ENCODE results near the gene GLB1L2.

The GLB1L2 gene

DNA sequence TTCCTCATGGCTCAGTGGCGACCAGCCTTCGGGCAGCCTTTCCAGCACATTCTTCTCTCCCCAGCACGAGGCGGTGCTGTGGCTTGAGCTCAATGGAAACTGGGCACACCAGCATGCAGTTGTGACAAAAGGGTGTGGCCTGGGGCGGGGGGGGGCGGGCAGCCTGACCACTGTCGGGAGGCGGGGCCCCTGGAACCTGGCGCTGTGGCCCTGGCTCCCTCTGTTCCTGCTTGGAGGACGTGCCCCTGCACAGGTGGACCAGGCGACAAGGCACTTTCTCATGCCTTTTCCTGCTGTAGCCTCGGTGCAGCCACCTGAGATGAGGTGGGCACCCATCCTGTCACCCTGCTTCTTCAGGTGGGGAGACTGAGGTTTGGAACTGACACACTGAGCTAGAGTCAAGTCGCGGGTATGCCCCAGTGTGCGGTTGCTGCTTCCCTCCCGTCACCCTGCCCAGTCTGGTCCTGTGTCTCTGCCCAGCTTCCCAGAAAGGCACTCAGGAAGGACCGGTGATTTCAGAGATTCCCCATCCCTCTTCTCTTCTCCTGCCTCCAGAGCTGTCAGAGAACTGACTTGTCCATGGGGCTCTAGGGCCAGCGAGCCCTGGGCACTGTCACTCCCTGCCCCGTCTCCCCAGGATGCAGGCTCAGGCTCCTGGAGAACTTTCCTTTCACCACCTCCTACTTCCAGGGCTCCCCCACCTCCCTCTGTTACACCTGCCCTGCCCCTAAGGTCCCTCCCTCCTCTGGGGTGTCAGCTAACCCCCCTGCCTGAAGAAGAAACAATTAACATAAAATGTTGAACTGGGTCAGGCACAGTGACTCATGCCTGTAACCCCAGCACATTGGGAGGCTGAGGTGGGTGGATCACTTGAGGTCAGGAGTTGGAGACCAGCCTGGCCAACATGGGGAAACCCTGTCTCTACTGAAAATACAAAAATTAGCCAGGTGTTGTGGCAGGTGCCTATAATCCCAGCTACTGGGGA is 70.3 kb downstream of the GLB1L2 start:
- H3K27ac ChIP-seq (replicated peaks): no peak overlapping the region
- H3K27me3 ChIP-seq (ENCODE audit: insufficient read depth, poor library complexity, severe bottlenecking): no peaks in the 10 kb centered on the region
- H3K4me3 ChIP-seq (replicated peaks; ENCODE audit: insufficient read depth, low read length): no peak overlapping the region
- no peak for DNase-seq (ENCODE audit: low read depth in 1 of 2, low spot score in 1 of 2)
- TF ChIP-seq REST (IDR thresholded peaks at IDR 0.05; ENCODE audit: insufficient replicate concordance, low read depth): no peak

DNA sequence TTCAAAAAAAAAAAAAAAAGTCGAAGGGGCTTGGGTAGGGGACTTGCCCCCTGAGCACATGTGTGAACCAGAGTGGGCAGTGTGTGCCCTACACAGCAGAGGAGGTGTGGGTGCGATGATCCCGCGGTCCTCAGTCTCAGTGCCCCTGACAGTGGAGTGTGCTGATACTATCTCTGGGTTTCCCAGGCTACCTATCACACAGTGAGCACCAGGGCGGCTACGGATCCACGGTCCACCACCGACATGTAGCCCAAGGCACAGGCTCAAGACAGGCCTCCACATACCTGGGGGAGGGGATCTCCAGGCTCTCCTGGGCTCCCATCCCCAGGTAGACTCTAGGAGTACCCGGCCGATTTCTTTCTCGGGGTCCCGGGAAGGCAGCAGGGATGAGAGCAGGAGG is 71.1 kb downstream of the GLB1L2 start:
- no peak for DNase-seq (ENCODE audit: low read depth in 1 of 2, low spot score in 1 of 2)
- H3K27ac ChIP-seq (replicated peaks): no peak overlapping the region
- TF ChIP-seq REST (IDR thresholded peaks at IDR 0.05; ENCODE audit: insufficient replicate concordance, low read depth): no peak
- no peak for TF ChIP-seq CTCF (IDR thresholded peaks at IDR 0.05; ENCODE audit: insufficient read depth, low read length)
- no peak for TF ChIP-seq GABPA (IDR thresholded peaks at IDR 0.05; ENCODE audit: low read depth)
- TF ChIP-seq SPI1 (IDR thresholded peaks at IDR 0.05; ENCODE audit: borderline replicate concordance, low read depth): no peak
- no peak for TF ChIP-seq POLR2AphosphoS5 (IDR thresholded peaks at IDR 0.05; ENCODE audit: low read depth)
- H3K4me3 ChIP-seq (replicated peaks; ENCODE audit: insufficient read depth, low read length): no peak overlapping the region
- H3K27me3 ChIP-seq (ENCODE audit: insufficient read depth, poor library complexity, severe bottlenecking): no peaks in the 10 kb centered on the region

GRCh38 chr11:134404575-134405341 is 73.0 kb downstream of the GLB1L2 start:
- H3K4me3 ChIP-seq (replicated peaks; ENCODE audit: insufficient read depth, low read length): no peak overlapping the region
- TF ChIP-seq GABPA (IDR thresholded peaks at IDR 0.05; ENCODE audit: low read depth) (no peak), CTCF (IDR thresholded peaks at IDR 0.05; ENCODE audit: insufficient read depth, low read length) (no peak), POLR2AphosphoS5 (IDR thresholded peaks at IDR 0.05; ENCODE audit: low read depth) (no peak), REST (IDR thresholded peaks at IDR 0.05; ENCODE audit: insufficient replicate concordance, low read depth) (no peak), SPI1 (IDR thresholded peaks at IDR 0.05; ENCODE audit: borderline replicate concordance, low read depth) (no peak)
- H3K27ac ChIP-seq (replicated peaks): no peak overlapping the region
- H3K27me3 ChIP-seq (ENCODE audit: insufficient read depth, poor library complexity, severe bottlenecking): no peaks in the 10 kb centered on the region
- no peak for DNase-seq (ENCODE audit: low read depth in 1 of 2, low spot score in 1 of 2)
